ENCODE measurements around the gene JPH2. TPM values are rescaled to one million over a fixed set of nuclear protein-coding genes. Genes with fewer than 3 reads are reported as not detected.

Gene JPH2
- total and polyA plus RNA-seq, 2 of the 4 experiments (the other 2 are of a cell fraction), result 0.44 to 0.54 TPM

- no peak overlapping the region for H4K5ac ChIP-seq (ENCODE audit: low read depth, low read length)
- no peaks in the 10 kb centered on the region for H3K9me1 ChIP-seq (ENCODE audit: insufficient read depth, low read length)
- ATAC-seq (ENCODE audit: low read depth) (no peak), DNase-seq (no peak)
- POLR2A ChIA-PET (ENCODE audit: unreplicated experiment), result interaction anchor here (0.5 kb wide), 1 partner anchor 290 kb away, joined by 4 read pairs; no protein-coding TSS in a partner anchor
- in situ Hi-C loops (cut with MboI; ENCODE audit: low sequenced_read_pairs) (loop anchor here (5.0 to 10.0 kb wide), 3 partner anchors 93 to 386 kb away; partner anchors contain the start of genes FITM2 and TTPAL), intact Hi-C loops (cut with micrococcal nuclease) (loop anchor here (10.0 kb wide), 1 partner anchor 666 kb away; the partner anchor contains the start of gene YWHAB), dilution Hi-C loops (cut with HindIII; ENCODE audit: low sequenced_read_pairs, unreplicated experiment) (no loop called here)
- H2BK120ac ChIP-seq (ENCODE audit: low read depth, low read length), result no peak overlapping the region
- H3K14ac ChIP-seq (replicated peaks; ENCODE audit: low read depth, low read length), result no peak overlapping the region
- no peak overlapping the region for H3K4ac ChIP-seq (ENCODE audit: low read depth, low read length)
- no peaks in the 10 kb centered on the region for H3K4me1 ChIP-seq (ENCODE audit: control insufficient read depth, insufficient read depth, low read length)
- H2AFZ ChIP-seq (replicated peaks; ENCODE audit: low read length, poor library complexity), result no peak overlapping the region
- no peaks in the 10 kb centered on the region for H3K27me3 ChIP-seq (ENCODE audit: control insufficient read depth, insufficient read depth, low read length)
- no peak overlapping the region for H3K27ac ChIP-seq (ENCODE audit: insufficient read depth, low read length)
- no peak overlapping the region for H2BK20ac ChIP-seq (ENCODE audit: low read depth, low read length)
- no peak overlapping the region for H3K9ac ChIP-seq (ENCODE audit: low read depth, low read length)
- no peak overlapping the region for H2AK9ac ChIP-seq (replicated peaks; ENCODE audit: low read depth, low read length, poor library complexity)
- no peak overlapping the region for H4K91ac ChIP-seq (ENCODE audit: insufficient read depth, low read depth, low read length)
- H4K20me1 ChIP-seq (ENCODE audit: insufficient read depth, low read length), result no peaks in the 10 kb centered on the region
- CTCF ChIA-PET, result interaction anchor here (0.7 to 3.5 kb wide), 2 partner anchors 76 to 93 kb away, joined by 3 to 52 read pairs; partner anchors contain the start of gene FITM2
- no peak overlapping the region for H3K18ac ChIP-seq (ENCODE audit: low read depth, low read length)
- TF ChIP-seq MAFK (IDR thresholded peaks at IDR 0.05; ENCODE audit: low read depth, low read length) (no peak), BHLHE40 (IDR thresholded peaks at IDR 0.05; ENCODE audit: low read depth, low read length) (no peak), RFX5 (IDR thresholded peaks at IDR 0.05; ENCODE audit: low read depth, low read length) (no peak), RCOR1 (IDR thresholded peaks at IDR 0.05; ENCODE audit: insufficient replicate concordance, low read length) (no peak), CTCF (conservative IDR thresholded peaks at IDR 0.05; ENCODE audit: low read depth, low read length) (no peak), SMC3 (IDR thresholded peaks at IDR 0.05; ENCODE audit: low read depth, low read length) (no peak), USF2 (IDR thresholded peaks at IDR 0.05; ENCODE audit: low read depth, low read length) (no peak), POLR2A (IDR thresholded peaks at IDR 0.05; ENCODE audit: low read depth, low read length) (no peak), MAZ (IDR thresholded peaks at IDR 0.05; ENCODE audit: borderline replicate concordance, low read depth, low read length) (no peak), CHD1 (IDR thresholded peaks at IDR 0.05; ENCODE audit: low read depth, low read length) (no peak), RAD21 (IDR thresholded peaks at IDR 0.05; ENCODE audit: low read length) (no peak), MXI1 (IDR thresholded peaks at IDR 0.05; ENCODE audit: borderline replicate concordance, low read depth, low read length) (no peak), ELK1 (IDR thresholded peaks at IDR 0.05; ENCODE audit: borderline replicate concordance, low read depth, low read length) (no peak), NFE2L2 (IDR thresholded peaks at IDR 0.05; ENCODE audit: low read depth, low read length) (no peak)
- H3K56ac ChIP-seq (ENCODE audit: extremely low read depth, insufficient read depth, low read length), result no peak overlapping the region
- H2AK5ac ChIP-seq (ENCODE audit: low read depth, low read length), result no peak overlapping the region
- no peak overlapping the region for H2BK5ac ChIP-seq (ENCODE audit: low read depth, low read length, poor library complexity, severe bottlenecking)
- no peak overlapping the region for H4K8ac ChIP-seq (ENCODE audit: low read depth in 2 of 2, low read length in 2 of 2)
- WGBS, 2 experiments (ENCODE audit: extremely low coverage in 2 of 2, insufficient read length in 1 of 2), result 20% methylated on average over 2 of the region's 5 CpGs; no CpG with 5 or more reads in 1 of the 2 experiments
- no peaks in the 10 kb centered on the region for H3K36me3 ChIP-seq (ENCODE audit: control insufficient read depth, insufficient read depth, low read length)
- H3K4me2 ChIP-seq (ENCODE audit: low read depth, low read length), result no peak overlapping the region
- no peaks in the 10 kb centered on the region for H3K79me1 ChIP-seq (ENCODE audit: low read depth in 1 of 2, low read length in 2 of 2)
- no peaks in the 10 kb centered on the region for H3K9me3 ChIP-seq (ENCODE audit: control insufficient read depth, insufficient read depth, low read length)
- BruUV-seq (replicated peaks), result no TSS peak
- no peak overlapping the region for H3K23ac ChIP-seq (ENCODE audit: low read depth, low read length)
- H3K4me3 ChIP-seq (ENCODE audit: insufficient read depth, low read depth, low read length), result no peak overlapping the region
- no peak overlapping the region for H2BK15ac ChIP-seq (ENCODE audit: low read depth, low read length)
Observed at GRCh38 chr20:44219170-44219730, 32.3 kb upstream of the JPH2 start.
